ENCODE data around the gene SINHCAF.
A peak's percentile ranks its signal among the peaks of the same experiment; 100 is the strongest.
"Not testable (repeated sequence)": the region's sequence is repeated elsewhere in the genome, so short reads cannot be mapped to it uniquely, and the experiment has no call there.

Gene SINHCAF, protein sequence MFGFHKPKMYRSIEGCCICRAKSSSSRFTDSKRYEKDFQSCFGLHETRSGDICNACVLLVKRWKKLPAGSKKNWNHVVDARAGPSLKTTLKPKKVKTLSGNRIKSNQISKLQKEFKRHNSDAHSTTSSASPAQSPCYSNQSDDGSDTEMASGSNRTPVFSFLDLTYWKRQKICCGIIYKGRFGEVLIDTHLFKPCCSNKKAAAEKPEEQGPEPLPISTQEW

DNA sequence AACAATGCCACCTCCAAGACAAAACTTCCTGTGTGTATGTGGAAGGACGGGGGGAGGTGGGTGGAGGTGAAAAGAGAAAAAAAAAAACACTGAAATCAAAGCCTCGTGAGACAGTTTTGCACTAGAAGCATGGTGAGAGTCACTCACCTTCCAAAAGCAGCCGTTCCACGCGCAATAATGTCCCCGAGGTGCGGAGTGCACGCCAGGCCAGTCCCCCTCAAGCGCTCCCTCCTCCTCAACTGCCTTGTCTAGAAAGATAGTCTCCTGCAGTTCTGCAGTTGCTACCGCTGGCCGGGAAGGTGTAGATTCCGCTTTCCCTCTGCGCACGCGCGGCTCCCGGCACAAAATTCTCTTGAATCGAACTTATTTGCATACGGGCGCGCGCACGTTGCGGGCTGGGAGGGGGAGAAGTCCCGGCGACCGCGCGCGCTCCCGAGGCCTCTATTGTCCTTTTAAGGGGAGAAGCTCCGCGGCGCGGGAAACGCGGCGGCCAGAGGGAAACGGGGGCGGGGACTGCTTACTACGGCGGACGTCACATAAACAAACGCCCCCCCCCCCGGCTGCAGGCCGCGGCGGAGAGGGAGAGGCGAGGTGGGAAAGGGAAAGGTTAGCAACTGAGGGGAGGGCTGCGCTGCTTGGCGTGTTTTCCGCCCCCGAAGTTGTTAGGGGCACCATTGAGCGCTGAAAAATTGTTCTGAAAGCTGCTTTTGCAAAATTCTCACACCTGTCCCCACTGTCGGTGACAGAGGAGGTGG lies at the start of gene SINHCAF:
Gene SINHCAF, minus strand, starts transcription at position 274 of the 755 bp plus-strand sequence. CDS start 27,946 bp downstream, outside the sequence.
- peak; percentile 98 for DNase-seq (ENCODE audit: low read depth)

DNA sequence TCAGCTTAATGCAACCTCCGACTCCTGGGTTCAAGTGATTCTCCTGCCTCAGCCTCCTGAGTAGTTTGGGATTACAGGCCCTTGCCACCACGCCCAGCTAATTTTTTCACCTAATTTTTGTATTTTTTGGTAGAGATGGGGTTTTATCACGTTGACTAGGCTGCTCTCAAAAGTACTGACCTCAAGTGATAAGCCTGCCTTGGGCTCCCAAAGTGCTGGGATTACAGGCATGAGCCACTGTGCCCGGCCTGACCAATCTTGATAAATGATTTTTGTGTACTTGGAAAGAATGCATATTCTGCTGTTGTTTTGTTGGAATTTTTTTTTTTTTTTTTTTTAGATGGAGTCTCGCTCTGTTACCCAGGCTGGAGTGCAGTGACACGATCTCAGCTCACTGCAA lies 49.5 kb upstream of the SINHCAF start:
- DNase-seq (ENCODE audit: low read depth), result not testable (repeated sequence)

DNA sequence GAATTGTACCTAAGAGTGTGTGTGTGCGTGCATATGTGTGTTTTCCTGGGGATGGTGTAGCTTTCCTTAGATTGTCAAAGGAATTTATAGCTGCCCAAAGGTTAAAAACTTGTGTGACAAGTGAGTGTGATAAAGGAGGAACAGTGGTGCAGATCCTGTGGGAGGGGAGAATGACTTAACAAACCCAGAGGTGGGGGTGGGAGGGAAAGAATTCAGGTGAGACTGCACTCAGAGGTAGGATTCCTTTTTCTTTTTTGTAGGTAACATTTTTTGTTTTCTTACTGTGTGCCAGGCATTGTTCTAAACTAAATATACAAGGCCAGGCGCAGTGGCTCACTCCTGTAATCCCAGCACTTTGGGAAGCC lies 45.3 kb upstream of the SINHCAF start:
- no peak for DNase-seq (ENCODE audit: low read depth)

DNA sequence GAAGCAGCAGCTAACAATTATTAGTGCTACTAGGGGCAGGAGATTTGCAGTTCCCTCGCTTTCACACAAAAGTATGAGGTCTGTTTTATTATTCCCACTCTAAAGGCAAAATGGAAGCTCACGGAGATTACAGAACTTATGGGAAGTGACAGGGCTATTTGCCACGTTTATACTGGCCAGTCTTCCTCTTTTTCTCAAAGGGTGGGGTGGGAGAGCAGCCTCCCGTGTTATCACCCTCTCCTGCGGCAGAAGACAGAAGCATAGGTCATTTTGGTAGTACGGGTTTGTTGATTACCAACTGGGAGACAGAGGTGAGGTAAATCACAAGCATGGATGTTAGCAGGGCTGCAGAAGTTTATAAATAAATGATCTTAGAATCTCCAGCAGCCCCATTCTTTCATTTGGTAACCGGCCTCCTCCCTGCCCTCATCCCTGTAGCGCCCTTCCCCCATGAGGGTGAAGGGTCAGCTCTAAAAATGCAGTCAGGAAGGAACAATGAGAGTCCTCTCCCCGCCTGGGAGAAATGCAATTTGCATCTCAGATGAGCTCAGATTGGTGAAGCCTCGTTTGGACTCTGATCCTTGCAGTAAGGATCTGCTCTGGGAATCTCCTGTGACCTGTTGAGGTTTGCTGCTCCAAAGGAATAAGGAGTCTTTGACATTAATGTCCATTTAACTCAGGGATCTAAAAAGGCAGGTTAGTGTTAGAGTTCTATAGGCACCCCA lies 44.7 kb upstream of the SINHCAF start:
- DNase-seq (ENCODE audit: low read depth), result peak; percentile 9

- DNase-seq (ENCODE audit: low read depth), result peak; percentile 45
Observed at GRCh38 chr12:31369712-31370521, 44.0 kb upstream of the SINHCAF start.

- DNase-seq (ENCODE audit: low read depth), result no peak
Observed at GRCh38 chr12:31368666-31369361, 42.9 kb upstream of the SINHCAF start.

- no peak for DNase-seq (ENCODE audit: low read depth)
Observed at GRCh38 chr12:31366104-31366621, 40.2 kb upstream of the SINHCAF start.

GRCh38 chr12:31363831-31364230 lies 37.9 kb upstream of the SINHCAF start:
- no peak for DNase-seq (ENCODE audit: low read depth)

GRCh38 chr12:31363416-31363809 lies 37.5 kb upstream of the SINHCAF start:
- DNase-seq (ENCODE audit: low read depth), result no peak

GRCh38 chr12:31362759-31363415 lies 36.9 kb upstream of the SINHCAF start:
- no peak for DNase-seq (ENCODE audit: low read depth)

DNA sequence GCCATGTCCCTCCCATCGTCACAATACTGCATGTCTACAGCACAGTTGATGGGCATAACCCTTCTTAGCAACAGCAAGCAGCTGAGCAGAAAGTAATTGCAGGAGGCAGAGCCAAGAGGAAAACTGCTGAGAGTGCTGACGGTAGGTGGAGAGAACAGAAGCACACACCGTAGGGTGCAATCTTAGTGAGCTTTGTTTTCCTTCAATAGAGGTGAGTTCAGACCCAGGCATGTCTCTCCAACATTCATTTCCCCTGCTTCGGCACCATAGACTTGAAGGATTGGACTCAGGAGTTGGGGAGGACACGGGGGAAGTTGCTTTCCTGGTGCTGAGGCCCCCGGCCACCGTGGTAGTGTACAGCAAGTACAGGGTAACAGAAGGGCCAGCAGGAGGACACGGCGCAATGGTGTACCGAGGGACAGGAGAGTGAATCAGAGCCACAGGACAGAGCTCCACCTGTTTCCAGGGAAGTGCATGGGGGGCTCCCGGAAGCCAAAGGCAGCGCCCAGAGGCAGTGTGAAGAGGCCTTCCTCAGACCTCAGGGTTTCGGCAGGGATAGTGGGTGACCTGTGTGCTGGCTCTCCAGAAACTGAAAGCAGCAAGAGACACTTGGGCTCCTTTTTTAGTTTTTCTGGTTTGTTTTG lies 36.3 kb upstream of the SINHCAF start:
- DNase-seq (ENCODE audit: low read depth), result no peak

- no peak for DNase-seq (ENCODE audit: low read depth)
Observed at GRCh38 chr12:31361730-31362114, 35.8 kb upstream of the SINHCAF start.

- no peak for DNase-seq (ENCODE audit: low read depth)
Observed at GRCh38 chr12:31355747-31356107, 29.8 kb upstream of the SINHCAF start.

DNA sequence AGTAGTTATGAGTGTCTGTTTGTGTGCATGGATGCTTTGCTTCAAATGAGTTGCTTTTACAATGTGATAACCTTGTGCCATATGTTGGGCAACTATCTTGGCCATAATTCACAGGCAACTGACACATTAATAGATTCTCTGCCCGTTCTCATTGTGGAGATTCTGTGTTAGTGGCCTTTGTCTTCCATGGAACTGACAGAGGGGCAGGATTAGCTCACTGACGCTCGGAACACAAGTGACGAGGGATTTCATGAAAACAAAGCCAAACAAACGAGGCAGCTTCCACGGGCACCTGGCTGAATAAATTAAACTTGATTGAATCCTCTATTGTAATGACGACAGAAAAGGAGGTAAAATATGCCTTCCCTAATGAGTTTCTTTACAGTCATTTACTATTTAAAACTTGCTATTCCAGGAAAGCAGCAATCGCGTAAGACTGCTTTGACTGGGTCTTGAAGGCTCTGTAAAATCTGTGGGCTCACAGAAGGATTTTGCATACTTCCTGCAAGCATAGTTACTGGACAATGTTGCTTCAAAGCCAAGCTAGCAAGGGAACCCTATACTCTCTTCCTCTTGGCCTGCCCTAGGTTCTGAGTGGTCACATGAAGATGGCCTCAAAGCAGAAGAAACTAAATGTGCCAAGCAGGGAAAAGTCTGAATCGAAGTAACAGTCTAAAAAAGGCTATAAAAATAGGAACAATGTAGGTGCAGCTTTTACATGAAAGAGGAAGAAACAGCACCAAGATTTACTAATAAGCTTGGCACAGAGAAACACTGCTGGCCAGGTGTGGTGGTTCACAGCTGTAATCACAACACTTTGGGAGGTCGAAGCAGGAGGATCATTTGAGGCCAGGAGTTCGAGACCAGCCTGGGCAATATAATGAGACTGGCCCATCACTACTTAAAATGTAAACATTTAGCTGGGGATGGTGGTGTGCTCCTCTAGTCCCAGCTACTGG lies 28.1 kb upstream of the SINHCAF start:
- no peak for DNase-seq (ENCODE audit: low read depth)

GRCh38 chr12:31346267-31346666 lies 20.3 kb upstream of the SINHCAF start:
- DNase-seq (ENCODE audit: low read depth), result no peak

- DNase-seq (ENCODE audit: low read depth), result no peak
Observed at GRCh38 chr12:31343139-31343538, 17.2 kb upstream of the SINHCAF start.

DNA sequence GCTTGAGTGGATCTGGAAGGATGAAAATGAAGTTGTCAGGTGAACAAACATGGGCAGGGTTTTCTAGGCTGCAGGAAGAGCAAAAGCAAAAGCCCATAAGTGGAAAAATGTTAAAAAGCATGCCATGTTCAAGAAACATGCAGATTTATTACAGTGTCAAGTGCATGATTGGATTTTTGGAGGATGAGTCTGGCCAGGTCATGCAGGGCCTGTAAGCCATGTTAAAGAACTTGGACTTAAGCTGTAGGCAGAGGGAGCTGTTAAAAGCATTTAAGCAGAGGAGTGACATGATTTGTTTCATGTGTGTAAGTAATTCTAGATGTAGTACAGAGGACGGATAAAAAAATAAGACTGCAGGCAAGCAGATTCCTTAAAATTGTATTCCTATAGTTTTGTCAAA lies 16.3 kb upstream of the SINHCAF start:
- no peak for DNase-seq (ENCODE audit: low read depth)

DNA sequence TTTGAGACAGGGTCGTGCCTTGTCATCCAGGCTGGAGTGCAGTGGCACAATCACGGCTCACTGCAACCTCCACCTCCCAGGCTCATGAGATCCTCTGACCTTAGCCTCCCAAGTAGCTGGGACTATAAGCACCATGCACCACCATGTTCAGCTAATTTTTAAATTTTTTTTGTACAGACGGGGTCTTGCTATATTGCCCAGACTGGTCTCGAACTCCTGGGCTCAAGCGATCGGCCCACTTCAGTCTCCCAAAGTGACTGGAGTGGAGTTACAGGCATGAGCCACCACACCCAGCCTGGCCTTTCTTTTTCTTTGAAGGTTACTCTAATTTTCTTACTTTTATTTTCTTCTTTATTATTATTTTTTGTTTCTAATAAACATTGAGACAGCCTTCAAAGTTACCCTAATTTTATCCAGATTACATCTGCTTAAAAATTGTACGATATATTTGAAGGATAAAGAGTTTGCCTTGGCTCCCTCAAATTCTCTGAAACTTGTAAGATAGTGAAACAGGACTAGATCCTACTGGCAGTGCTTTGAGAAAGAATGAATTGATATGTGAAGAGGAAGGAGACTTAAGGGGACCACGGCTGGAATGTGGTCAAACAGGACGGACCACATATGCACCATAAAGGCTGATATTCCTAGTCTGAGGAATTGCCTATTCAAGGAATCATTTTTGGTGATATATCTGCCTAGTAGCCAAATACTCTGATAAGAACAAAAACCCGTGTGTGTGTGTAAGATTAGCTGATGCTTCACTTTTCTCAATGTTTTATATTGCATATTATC lies 14.1 kb upstream of the SINHCAF start:
- no peak for DNase-seq (ENCODE audit: low read depth)
